HG02943 (cell line): ENCODE data around the gene OR6Q1.
"Not testable (repeated sequence)": the region's sequence is repeated elsewhere in the genome, so short reads cannot be mapped to it uniquely, and the experiment has no call there.

ENCODE experiments used
- ATAC-seq: cut with Tn5 transposase; IDR thresholded peaks from one replicate; pipeline ENCODE4 v1.9.1; 2021; ENCODE audit warnings: mild to moderate bottlenecking, low read depth, moderate library complexity; ENCODE audit not compliant: unreplicated experiment

OR6Q1 gene

GRCh38 chr11:58030653-58031052, at the start of gene OR6Q1:
Gene OR6Q1 (plus strand): TSS chr11:58030953. CDS start chr11:58030953, 0 bp downstream.
- no peak for ATAC-seq

- ATAC-seq = no peak
Observed at GRCh38 chr11:57981536-57981935, 49.2 kb upstream of the OR6Q1 start.

GRCh38 chr11:57982776-57983175, 48.0 kb upstream of the OR6Q1 start:
- no peak for ATAC-seq

- ATAC-seq = no peak
Observed at GRCh38 chr11:57983191-57983590, 47.6 kb upstream of the OR6Q1 start.

GRCh38 chr11:57999523-57999922, 31.2 kb upstream of the OR6Q1 start:
- not testable (repeated sequence) for ATAC-seq

- not testable (repeated sequence) for ATAC-seq
Observed at GRCh38 chr11:58000021-58000420, 30.7 kb upstream of the OR6Q1 start.

- no peak for ATAC-seq
Observed at GRCh38 chr11:58000699-58001098, 30.1 kb upstream of the OR6Q1 start.

GRCh38 chr11:58003036-58003435, 27.7 kb upstream of the OR6Q1 start:
- ATAC-seq = no peak

GRCh38 chr11:58003591-58003990, 27.2 kb upstream of the OR6Q1 start:
- ATAC-seq = no peak

GRCh38 chr11:58004664-58005063, 26.1 kb upstream of the OR6Q1 start:
- ATAC-seq = no peak

- no peak for ATAC-seq
Observed at GRCh38 chr11:58006940-58007339, 23.8 kb upstream of the OR6Q1 start.

GRCh38 chr11:58011771-58012170, 19.0 kb upstream of the OR6Q1 start:
- ATAC-seq = no peak

- ATAC-seq = no peak
Observed at GRCh38 chr11:58023435-58023931, 7.3 kb upstream of the OR6Q1 start, which contains the start of gene OR9Q1. Gene OR9Q1 (plus strand): TSS chr11:58023881. CDS start chr11:58179445, 155,564 bp downstream.

- ATAC-seq = no peak
Observed at GRCh38 chr11:58024601-58025091, 6.1 kb upstream of the OR6Q1 start.

GRCh38 chr11:58027341-58027740, 3.4 kb upstream of the OR6Q1 start:
- no peak for ATAC-seq

GRCh38 chr11:58028687-58029411, 1.9 kb upstream of the OR6Q1 start:
- ATAC-seq = no peak

- no peak for ATAC-seq
Observed at GRCh38 chr11:58034471-58034870, 3.7 kb downstream of the OR6Q1 start.

GRCh38 chr11:58039589-58039988, 8.8 kb downstream of the OR6Q1 start:
- ATAC-seq = no peak

- no peak for ATAC-seq
Observed at GRCh38 chr11:58043379-58043778, 12.6 kb downstream of the OR6Q1 start.

- ATAC-seq = no peak
Observed at GRCh38 chr11:58046231-58046630, 15.5 kb downstream of the OR6Q1 start.

GRCh38 chr11:58047818-58048217, 17.1 kb downstream of the OR6Q1 start:
- no peak for ATAC-seq

- ATAC-seq = no peak
Observed at GRCh38 chr11:58055806-58056401, 25.2 kb downstream of the OR6Q1 start.
